HG02885 (cell line): Measurements from ENCODE around the gene NOTO.

Source experiments
- ATAC-seq: cut with Tn5 transposase; IDR thresholded peaks from one replicate; pipeline ENCODE4 v1.9.1; 2021; ENCODE audit warnings: mild to moderate bottlenecking; ENCODE audit not compliant: unreplicated experiment, poor library complexity

The NOTO gene

DNA sequence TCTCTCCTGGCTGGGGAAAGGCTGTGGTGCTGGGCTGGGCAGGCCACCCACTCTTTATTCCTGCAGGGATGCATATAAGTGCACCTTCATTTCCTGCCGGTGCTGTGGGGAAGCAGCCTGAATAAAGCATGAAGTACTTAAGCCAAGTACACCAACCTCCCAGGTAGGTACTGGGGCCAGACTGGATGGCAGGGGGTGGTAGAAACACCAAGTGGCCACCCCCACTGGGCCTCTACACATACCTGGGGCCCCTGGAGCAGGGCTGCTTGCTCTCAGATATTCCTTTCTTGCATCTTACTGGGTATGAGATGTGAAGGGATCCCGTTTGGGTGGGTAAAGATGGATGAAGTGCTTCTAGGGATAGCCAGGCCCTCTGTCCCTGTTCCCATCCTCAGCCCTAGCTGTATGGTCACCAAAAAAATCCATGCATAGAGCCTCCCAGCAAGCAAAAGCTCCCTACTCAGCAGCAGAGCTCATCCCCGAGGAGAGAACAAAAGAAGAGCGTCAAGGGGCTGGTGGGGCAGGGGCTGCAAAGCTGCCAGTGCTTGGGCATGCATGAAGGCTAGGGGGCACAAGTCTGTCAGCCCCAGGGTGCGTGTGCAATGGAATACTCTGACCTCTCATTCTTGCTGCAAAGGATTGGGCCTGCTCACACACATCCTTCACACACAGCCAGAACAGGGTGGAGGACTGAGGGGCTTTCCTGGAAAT lies 53.7 kb downstream of the NOTO start:
- ATAC-seq, result no peak

GRCh38 chr2:73256618-73256922 lies 54.2 kb downstream of the NOTO start:
- no peak for ATAC-seq

GRCh38 chr2:73257021-73257420 lies 54.6 kb downstream of the NOTO start:
- ATAC-seq, result no peak

DNA sequence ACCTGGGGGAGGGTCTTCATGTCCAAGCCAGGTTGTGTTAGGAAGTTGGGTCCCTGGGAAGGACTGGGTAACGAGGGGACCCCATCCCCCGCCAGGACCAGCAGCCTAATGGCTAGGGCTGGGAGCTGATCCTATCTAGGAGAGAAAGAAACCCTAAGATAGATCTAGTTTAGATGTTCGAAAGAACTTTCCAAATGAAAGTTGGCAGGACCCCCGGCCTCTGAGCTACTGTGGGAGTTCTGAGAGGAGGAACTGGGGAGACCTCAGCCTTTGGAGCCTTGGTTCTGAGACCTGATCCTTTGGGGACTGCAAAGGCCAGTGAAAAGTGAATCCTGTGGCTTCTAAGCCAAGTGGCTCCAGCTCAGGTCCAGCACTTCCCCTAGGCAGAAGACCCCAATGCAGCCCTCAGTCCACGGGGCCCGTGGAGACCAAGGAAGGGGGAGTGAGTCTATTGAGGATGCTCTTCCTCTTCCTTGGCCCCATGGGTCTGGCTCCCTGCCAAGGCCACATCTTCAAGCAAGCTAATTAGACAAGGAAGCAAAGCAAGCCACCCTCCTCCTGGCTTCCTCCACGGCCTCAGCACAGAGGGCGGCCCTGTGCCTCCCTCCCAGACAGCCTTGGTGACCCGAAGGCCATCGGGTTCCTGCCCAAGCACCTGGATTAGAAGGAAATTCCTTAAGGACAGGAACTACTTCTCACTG lies 55.2 kb downstream of the NOTO start:
- ATAC-seq, result no peak

- no peak for ATAC-seq
Measured at GRCh38 chr2:73258186-73258912, 56.0 kb downstream of the NOTO start.

DNA sequence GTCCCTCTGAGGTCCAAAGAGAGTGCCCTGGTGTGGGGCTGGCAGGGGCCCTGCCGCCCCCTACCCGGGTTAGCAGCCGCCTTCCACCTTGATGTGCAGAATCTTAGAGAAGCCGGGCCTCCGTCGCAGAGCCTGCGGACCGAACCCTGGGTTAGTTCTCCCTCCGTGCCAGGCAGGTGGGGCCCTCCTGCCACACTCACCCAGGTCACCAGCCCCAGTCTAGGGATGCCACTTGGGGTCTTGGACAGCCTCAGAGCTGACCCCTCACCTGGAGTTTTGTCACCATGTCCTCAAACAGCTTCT lies 56.5 kb downstream of the NOTO start:
- no peak for ATAC-seq

GRCh38 chr2:73259276-73259675 lies 56.9 kb downstream of the NOTO start:
- no peak for ATAC-seq

GRCh38 chr2:73259704-73260337 lies 57.4 kb downstream of the NOTO start:
- ATAC-seq, result no peak

DNA sequence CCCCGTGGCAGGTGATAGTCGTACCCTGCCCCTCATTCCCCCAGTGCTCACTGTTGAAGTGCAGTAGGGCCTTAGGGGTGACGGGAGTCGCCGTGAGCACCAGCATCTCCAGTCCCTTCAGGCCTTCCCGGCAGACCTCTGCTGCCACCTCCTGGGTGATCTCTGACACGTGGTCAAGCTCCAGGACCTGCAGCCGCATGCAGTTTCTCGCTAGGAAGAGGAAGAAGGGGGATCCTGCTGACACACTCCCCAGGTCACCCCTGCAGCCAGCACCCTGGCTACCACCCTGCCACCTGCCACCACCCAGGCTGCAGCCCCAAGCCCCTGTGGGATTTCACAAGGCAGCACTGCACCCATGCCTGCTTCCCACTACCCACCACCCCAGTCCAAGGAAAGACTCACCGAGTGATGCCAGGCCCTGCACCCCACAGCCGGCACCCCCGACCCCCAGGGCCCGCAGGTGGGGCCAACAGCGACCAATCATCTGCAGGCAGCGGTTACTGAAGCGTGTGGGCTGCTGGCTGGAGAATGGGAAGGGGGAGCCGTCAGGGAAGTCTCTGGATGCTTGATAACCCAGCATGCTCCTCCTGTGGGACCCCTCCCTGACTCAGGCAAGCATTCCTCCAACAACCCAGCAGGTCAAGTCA lies 58.1 kb downstream of the NOTO start:
- no peak for ATAC-seq
